Muscle of back (tissue), 11 donors: ENCODE results near the gene ALDH3A1. TPM values are rescaled to one million over a fixed set of nuclear protein-coding genes. Genes with fewer than 3 reads are reported as not detected.

ENCODE experiments used
- DNase-seq, 3 donors: peaks; one replicate each; pipeline versions ENCODE4 v3.0.0 to v3.0.0-alpha.2; 2013
- polyA plus RNA-seq, 10 donors: library from polyadenylated mRNA; unstranded; fragments of 120-200 nt; gene quantifications; one replicate each; pipeline ENCODE4 v1.2.1, GENCODE V29; 2013; ENCODE audit not compliant: insufficient read length in 10 of 10

The ALDH3A1 gene
- polyA plus RNA-seq, 10 donors: 0.12 to 0.34 (median 0.28) TPM; not detected in 2

DNA sequence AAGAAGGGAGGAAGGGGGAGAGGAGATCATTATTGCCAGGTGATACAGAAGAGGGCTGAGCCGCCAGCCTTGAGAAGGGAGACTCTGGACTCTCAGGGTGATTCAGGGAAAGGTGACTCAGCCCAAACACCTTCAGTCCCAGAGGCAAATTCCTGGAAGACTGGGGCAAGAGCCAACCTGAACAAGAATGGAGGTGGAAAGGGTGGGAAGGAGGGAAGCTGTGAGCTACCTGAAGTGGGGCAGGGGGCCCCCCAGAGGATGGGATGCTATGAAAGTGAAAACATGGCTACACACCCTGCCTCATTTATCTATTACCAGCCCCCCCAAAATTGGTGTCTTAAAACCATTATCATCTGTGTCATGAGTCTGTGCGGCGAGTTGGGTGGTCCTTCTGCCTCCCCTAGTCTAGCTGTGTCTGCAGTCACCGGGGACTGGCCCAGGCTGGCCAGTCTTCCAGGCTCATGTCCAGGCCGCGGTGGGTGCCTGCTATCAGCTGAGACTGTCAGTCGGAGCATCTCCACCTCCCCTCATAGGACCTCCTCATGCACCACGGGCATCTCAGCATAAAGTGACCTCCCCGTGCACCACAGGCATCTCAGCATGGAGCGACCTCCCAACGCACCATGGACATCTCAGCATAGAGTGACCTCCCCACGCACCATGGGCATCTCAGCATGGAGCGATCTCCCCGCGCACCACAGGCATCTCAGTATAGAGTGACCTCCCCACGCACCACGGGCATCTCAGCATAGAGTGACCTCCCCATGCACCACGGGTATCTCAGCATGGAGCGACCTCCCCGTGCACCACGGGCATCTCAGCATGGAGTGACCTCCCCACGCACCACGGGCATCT lies 28.5 kb downstream of the ALDH3A1 start:
- DNase-seq: no peak

- DNase-seq: no peak
These were observed 29.3 kb downstream of the ALDH3A1 start for GRCh38 chr17:19718613-19719354.

DNA sequence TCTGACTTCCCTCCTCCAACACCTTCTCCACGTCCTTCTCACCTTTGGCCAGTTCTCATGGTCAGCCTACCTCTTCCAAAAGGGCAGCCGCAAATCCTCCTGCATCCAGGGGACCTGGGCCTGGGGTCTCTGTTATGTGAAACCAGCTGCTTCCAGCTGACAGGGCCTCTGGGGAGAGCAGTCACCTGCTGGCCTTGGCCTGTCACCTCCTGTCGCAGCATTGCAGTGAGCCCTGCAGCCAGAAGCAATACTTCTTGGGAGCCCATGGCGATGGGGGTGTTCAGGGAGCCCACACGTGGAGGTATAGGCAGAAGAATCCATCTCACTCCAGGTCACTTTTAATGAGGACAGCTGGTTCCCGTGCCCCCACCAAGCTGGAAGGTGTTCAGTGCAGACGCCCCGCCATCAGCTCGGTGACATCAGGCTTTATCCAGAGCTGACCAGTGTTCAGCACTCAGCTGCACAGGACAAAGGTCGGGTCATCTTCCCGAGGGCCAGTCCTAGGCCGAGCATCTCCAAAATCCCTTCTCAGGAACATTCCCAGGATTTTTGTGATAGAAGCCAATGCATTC lies 30.0 kb downstream of the ALDH3A1 start:
- no peak for DNase-seq

DNA sequence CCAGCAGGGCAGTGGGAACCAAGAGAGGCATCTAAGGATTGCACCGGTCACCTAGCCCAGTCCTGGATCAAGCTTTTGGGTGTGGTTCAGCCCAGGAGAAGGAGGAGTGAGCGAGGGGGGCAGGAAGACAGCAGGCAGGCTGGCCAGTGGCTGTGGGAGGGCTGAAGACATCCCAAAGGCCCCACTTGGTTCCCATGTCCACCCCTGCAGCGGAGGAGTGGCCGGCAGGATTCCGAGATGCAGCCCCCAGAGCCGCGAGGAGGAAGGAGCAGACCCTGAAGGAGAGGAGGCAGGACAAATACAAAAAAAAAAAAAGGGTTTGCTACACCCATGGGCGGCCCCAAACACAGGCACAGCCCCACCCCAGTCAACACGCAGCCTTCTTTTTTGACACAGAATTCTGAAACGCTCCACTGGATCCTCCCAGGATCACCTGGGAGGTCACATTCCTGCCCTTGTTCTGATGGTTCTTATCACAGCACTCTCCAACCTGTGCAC lies 30.6 kb downstream of the ALDH3A1 start:
- no peak for DNase-seq

DNA sequence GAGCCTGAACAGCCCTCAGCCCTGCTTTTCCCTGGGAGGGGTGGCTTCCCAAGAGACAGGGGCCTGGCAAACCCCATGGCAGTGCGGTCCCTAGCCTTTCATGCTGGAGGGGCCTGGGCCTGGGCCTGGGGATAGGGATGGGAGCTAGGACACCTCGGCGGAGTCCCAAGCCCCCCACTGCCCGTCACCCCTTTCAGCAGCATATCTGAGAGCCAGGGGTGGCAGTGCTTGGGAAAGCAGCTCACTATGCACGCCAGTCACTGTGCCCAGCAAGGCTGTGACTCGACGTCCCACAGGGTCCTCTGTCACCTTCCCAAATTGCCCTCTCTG lies 31.1 kb downstream of the ALDH3A1 start:
- DNase-seq: no peak

GRCh38 chr17:19716108-19717030 lies 31.7 kb downstream of the ALDH3A1 start, which contains the start of gene SLC47A2:
Gene SLC47A2, minus strand, starts transcription at chr17:19716584. Its CDS starts 29 bp downstream, at chr17:19716555.
- no peak for DNase-seq

- DNase-seq: no peak
These were observed 33.3 kb downstream of the ALDH3A1 start for GRCh38 chr17:19714542-19715411.

GRCh38 chr17:19713901-19714361 lies 34.2 kb downstream of the ALDH3A1 start:
- DNase-seq: no peak

- no peak for DNase-seq
These were observed 34.6 kb downstream of the ALDH3A1 start for GRCh38 chr17:19713462-19713861.

- DNase-seq: no peak
These were observed 35.6 kb downstream of the ALDH3A1 start for GRCh38 chr17:19712436-19713004.

GRCh38 chr17:19709841-19710240 lies 38.3 kb downstream of the ALDH3A1 start:
- no peak for DNase-seq

DNA sequence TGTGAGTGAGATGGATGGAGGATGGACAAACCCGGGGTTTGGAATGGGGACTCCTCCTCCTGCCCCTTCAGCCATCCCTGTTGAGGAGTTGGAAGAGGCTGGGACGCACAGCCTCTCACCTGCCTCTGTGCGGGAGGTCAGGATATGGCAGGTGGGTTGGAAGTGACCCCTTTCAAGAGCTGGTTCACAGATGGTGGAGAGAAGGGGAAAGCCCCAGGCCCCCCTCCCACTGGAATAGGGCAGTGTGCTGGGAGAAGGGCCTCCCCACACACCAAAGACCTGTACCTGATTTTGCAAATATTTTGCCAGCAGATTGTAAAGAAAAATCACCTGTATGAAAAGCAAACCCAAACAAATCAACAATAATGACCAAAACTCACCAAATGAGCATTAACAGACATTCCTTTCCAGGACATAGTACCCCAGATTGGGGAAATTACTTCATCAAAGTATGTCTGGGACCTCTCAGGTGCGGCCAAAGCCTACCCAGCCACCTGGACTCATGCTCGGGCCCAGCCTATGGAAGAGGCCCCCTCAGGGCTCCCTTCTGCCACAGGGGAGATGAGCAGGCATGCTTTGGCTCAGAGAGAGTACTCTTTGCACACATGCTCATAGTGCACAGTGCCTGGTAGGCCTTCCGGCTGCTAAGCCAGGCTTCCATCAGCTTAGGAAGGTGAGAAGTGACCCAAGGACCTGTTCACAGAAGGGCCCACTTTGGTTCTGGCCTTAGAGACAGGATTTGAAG lies 39.5 kb downstream of the ALDH3A1 start:
- DNase-seq: no peak

GRCh38 chr17:19707728-19708221 lies 40.3 kb downstream of the ALDH3A1 start:
- DNase-seq: no peak

DNA sequence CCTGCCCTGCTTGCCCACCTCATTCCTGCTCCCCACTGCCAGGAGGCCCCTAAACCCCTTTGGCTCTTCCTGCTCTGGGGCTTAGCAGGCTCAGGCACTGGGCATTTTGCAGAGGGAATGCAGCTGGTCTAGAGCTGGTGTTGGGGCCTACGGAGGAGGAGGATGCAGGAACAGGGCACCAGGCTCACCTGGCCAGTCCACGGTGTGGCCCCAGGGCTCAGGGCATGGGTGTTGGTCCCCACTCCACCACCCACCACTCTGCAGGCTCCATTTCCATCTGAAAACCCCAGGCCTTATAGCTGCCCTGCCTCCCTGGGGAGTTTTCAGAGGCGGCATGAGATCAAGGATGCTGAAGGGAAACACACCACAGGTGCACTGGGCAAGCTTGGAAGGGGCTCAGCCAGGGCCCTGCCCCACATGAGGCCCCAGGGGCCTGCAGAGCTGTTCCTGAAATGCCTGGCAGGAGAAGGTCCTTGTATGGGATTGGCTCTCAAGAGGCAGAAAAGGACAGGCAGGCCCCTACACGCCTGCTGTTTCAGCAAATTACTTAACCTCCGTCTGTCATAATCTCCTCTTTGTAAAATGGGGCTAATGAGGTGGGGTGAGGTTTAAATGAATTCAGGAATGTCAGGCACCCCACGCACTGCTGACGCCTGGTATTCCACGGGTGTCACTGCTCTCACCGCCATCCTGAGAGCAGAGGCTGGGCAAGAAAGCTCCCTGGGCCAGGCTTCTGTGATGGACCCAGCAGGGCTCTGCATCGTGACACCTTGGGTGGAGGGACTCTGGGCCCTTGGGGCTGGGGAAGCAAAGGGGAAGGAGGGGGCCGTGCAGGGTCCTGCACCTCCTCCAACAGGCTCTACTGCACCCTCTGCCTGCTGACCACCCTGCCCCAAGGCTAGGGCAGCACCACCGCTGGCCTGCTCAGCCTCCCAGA lies 41.0 kb downstream of the ALDH3A1 start:
- no peak for DNase-seq

DNA sequence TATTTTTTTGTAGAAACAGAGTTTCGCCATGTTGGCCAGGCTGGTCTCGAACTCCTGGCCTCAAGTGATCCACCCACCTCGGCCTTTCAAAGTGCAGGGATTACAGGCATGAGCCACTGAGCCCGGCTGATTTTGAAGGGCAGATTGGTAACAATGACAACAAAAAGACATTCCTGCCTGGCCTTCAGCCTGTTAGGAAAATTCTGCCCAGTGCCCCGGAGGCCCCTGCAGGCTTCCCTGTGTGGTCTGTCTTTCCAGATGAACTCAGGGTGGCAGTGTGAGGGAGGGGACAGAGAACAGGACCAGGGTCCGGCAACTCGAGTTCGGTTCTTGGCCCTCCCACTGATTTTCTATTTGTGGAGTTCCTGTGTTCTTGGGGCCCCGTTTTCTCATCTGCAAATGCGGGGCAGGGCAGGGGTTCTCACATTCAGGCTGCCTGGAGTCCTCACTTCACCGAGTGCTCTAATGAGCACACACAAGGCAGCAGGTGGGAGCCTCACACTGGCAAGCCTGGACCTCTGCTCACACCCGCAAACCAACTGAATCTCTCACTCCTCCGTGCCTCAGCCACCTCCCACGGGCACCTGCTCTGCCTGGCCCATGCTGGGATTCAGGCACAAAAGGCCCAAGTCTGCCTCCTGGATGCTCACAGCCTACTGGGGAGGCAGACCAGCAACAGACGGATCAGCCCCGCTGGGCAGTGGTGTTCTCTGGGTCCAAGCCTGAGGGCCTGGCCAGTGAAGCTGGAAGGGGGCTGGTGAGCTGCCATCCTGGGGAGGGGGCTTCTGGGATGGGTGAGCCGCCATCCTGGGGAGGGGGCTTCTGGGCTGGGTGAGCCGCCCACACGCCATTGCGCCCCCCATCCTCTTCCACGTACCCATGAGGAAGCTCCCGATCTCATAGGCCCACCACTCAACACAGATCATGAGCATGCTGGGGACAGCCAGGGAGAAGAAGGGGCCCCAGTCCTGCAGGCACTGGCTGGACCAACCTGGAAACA lies 42.0 kb downstream of the ALDH3A1 start:
- no peak for DNase-seq

DNA sequence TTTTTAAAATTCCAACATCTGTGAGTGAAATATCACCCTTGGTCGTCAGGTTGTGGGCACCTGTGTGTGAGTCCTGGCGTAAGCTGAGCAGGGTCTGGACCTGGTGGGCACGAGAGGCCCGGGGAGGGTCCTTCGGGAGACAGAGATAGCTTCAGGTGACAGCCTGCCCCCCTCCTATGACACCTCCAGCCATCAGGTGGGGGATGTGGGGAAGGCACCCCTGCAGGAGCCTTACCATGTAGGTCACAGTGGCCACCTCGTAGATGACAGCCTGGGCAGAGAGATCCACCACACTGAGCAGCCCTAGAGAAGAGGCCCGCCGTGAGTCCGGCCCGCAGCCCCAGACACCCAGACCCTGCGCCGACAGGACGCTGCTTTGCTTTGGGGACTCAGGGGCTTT lies 42.9 kb downstream of the ALDH3A1 start:
- DNase-seq: no peak
